ENCODE data around the gene DIP2C. TPM values are rescaled to one million over a fixed set of nuclear protein-coding genes. Genes with fewer than 3 reads are reported as not detected.

DIP2C gene
- total RNA-seq, 1 donor from 2014 or later, result 0.53 TPM

- FAIRE-seq, result no peak
- Histone ChIP-seq H3K36me3 (ENCODE audit: control insufficient read depth, insufficient read depth, low read length) (no peaks in the 10 kb centered on the region), H3K27me3 (ENCODE audit: control insufficient read depth, insufficient read depth, low read length) (no peaks in the 10 kb centered on the region), H3K4me3 (ENCODE audit: low read depth, low read length) (no peak overlapping the region)
- DNase-seq (ENCODE audit: low read depth), result no peak
- TF ChIP-seq CTCF (IDR thresholded peaks at IDR 0.05; ENCODE audit: insufficient read depth, low read length, severe bottlenecking), result no peak
Measured at GRCh38 chr10:485776-486175, 203.7 kb downstream of the DIP2C start.

- no peaks in the 10 kb centered on the region for H3K27me3 ChIP-seq (ENCODE audit: control insufficient read depth, insufficient read depth, low read length)
- peak overlapping the region; percentile 38 for H3K4me3 ChIP-seq (ENCODE audit: low read depth, low read length)
- DNase-seq (ENCODE audit: low read depth) (peak; percentile 4), FAIRE-seq (no peak)
- TF ChIP-seq CTCF (IDR thresholded peaks at IDR 0.05; ENCODE audit: insufficient read depth, low read length, severe bottlenecking), result no peak
- no peaks in the 10 kb centered on the region for H3K36me3 ChIP-seq (ENCODE audit: control insufficient read depth, insufficient read depth, low read length)
Measured at GRCh38 chr10:484925-485661, 204.4 kb downstream of the DIP2C start.

- no peaks in the 10 kb centered on the region for H3K27me3 ChIP-seq (ENCODE audit: control insufficient read depth, insufficient read depth, low read length)
- H3K4me3 ChIP-seq (ENCODE audit: low read depth, low read length), result peak overlapping the region; percentile 38
- FAIRE-seq (no peak), DNase-seq (ENCODE audit: low read depth) (no peak)
- H3K36me3 ChIP-seq (ENCODE audit: control insufficient read depth, insufficient read depth, low read length), result no peaks in the 10 kb centered on the region
- TF ChIP-seq CTCF (IDR thresholded peaks at IDR 0.05; ENCODE audit: insufficient read depth, low read length, severe bottlenecking), result no peak
Measured at GRCh38 chr10:484441-484924, 205.0 kb downstream of the DIP2C start.

GRCh38 chr10:483261-483660 lies 206.2 kb downstream of the DIP2C start:
- DNase-seq (ENCODE audit: low read depth) (no peak), FAIRE-seq (no peak)
- no peaks in the 10 kb centered on the region for H3K36me3 ChIP-seq (ENCODE audit: control insufficient read depth, insufficient read depth, low read length)
- H3K4me3 ChIP-seq (ENCODE audit: low read depth, low read length), result no peak overlapping the region
- TF ChIP-seq CTCF (IDR thresholded peaks at IDR 0.05; ENCODE audit: insufficient read depth, low read length, severe bottlenecking), result no peak
- H3K27me3 ChIP-seq (ENCODE audit: control insufficient read depth, insufficient read depth, low read length), result no peaks in the 10 kb centered on the region

- DNase-seq (ENCODE audit: low read depth), result no peak
- FAIRE-seq, result peak; percentile 64
- TF ChIP-seq CTCF (IDR thresholded peaks at IDR 0.05; ENCODE audit: insufficient read depth, low read length, severe bottlenecking), result no peak
- no peaks in the 10 kb centered on the region for H3K27me3 ChIP-seq (ENCODE audit: control insufficient read depth, insufficient read depth, low read length)
- H3K4me3 ChIP-seq (ENCODE audit: low read depth, low read length), result no peak overlapping the region
- H3K36me3 ChIP-seq (ENCODE audit: control insufficient read depth, insufficient read depth, low read length), result no peaks in the 10 kb centered on the region
Measured at GRCh38 chr10:482848-483247, 206.6 kb downstream of the DIP2C start.

All from bronchial epithelial cell (primary cell).